GM10266 (cell line): Measurements from ENCODE around the gene MIF.
"Not testable (repeated sequence)": the region's sequence is repeated elsewhere in the genome, so short reads cannot be mapped to it uniquely, and the experiment has no call there.

Experiments used
- DNase-seq: peaks from one replicate; pipeline ENCODE4 v3.0.0; 2012; ENCODE audit errors: extremely low spot score
- TF ChIP-seq, protein P1 (sequence below): IDR thresholded peaks from 2 replicates; pipeline ENCODE4 v1.5.1; 2012; ENCODE audit warnings: mild to moderate bottlenecking, low read depth; ENCODE audit not compliant: control insufficient read depth, insufficient read depth; ENCODE audit errors: missing control alignments

Gene MIF

DNA sequence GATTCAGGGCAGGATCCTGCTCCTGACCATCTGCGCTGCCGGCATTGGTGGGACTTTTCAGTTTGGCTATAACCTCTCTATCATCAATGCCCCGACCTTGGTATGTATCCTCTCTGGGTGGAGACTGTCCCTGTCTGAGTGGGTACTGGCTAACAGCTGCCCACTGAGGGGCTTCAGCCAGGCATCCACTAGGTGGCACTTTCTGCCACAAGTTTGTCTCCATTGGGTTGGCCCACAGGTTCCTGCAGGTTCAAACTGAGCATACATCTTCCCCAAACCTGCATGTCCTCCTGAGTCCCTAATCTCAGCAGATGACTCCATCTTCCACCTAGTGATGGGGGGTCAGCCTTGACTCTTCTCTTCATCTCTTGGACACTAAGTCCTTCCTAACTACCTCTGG, 32.1 kb upstream of the MIF start:
- DNase-seq = peak; percentile 69

DNA sequence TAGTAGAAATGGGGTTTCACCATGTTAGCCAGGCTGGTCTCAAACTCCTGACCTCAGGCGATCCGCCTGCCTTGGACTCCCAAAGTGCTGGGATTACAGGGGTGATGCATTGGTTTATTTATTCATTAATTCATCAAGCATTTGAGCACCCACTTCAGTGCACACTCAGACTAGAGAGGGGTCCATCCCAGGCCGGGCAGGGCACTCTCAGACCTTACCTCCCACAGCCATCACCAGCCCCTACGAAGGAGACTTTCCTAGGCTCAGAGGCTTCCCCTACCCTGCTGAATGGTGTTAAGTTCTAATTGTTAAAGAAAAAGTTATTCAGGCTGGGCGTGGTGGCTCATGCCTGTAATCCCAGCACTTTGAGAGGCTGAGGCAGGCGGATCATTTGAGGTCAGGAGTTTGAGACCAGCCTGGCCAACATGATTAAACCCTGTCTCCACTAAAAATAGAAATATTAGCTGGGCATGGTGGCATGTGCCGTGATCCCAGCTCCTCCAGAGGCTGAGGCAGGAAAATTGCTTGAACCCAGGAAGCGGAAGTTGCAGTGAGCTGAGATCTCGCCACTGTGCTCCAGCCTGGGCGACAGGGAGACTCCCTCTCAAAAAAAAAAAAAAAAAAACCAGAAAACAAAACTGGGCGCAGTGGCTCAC, 29.6 kb upstream of the MIF start:
- DNase-seq = not testable (repeated sequence)

More for the DNA sequence above, 32.1 kb upstream of the MIF start:
- TF ChIP-seq, protein P1, sequence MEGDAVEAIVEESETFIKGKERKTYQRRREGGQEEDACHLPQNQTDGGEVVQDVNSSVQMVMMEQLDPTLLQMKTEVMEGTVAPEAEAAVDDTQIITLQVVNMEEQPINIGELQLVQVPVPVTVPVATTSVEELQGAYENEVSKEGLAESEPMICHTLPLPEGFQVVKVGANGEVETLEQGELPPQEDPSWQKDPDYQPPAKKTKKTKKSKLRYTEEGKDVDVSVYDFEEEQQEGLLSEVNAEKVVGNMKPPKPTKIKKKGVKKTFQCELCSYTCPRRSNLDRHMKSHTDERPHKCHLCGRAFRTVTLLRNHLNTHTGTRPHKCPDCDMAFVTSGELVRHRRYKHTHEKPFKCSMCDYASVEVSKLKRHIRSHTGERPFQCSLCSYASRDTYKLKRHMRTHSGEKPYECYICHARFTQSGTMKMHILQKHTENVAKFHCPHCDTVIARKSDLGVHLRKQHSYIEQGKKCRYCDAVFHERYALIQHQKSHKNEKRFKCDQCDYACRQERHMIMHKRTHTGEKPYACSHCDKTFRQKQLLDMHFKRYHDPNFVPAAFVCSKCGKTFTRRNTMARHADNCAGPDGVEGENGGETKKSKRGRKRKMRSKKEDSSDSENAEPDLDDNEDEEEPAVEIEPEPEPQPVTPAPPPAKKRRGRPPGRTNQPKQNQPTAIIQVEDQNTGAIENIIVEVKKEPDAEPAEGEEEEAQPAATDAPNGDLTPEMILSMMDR = peak; percentile 77

DNA sequence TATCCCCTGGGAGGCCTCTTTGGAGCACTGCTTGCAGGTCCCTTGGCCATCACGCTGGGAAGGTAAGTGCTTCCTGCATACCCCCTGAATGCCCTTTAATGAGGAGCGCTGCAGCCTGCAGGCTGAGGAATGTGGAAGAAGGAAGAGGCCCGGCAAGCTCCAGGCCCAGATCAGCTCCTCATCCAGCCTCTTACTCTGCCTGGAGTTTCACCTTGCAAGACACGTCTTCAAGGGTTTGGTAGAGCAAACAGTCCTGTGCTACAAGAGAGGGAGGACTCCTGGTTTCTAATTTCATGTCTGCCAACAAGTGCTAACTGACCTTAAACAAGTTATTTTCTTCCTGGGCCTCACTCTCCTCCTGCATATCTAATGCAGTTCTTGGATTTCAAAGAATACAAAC, 25.6 kb upstream of the MIF start:
- no peak for DNase-seq
- TF ChIP-seq, protein P1 = no peak

DNA sequence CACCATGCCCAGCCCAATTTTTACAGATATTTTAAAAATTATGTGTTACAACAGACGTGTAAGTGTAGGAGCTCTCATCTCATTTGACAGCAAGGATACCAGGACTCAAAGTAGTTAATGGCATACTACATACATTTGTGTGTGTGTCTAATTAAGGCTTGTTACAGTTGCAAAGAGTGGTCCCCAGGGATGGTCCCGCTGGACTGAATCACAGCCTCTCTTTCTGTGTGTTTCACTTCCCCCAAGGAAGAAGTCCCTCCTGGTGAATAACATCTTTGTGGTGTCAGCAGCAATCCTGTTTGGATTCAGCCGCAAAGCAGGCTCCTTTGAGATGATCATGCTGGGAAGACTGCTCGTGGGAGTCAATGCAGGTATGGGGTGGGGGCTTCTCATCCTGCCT, 19.3 kb upstream of the MIF start:
- DNase-seq = no peak
- TF ChIP-seq, protein P1 = no peak

- TF ChIP-seq, protein P1 = no peak
- no peak for DNase-seq
These were observed 18.4 kb upstream of the MIF start for GRCh38 chr22:23875801-23876200.

GRCh38 chr22:23877566-23877965, 16.6 kb upstream of the MIF start:
- TF ChIP-seq, protein P1 = no peak
- no peak for DNase-seq

- TF ChIP-seq, protein P1 = no peak
- no peak for DNase-seq
These were observed 16.0 kb upstream of the MIF start for GRCh38 chr22:23878219-23878618.

- TF ChIP-seq, protein P1 = no peak
- DNase-seq = no peak
These were observed 11.8 kb upstream of the MIF start for GRCh38 chr22:23882370-23882769.
